Keratinocyte (primary cell): Measurements from ENCODE around the gene GNAT2. TPM values are rescaled to one million over a fixed set of nuclear protein-coding genes. Genes with fewer than 3 reads are reported as not detected.

Experiments used
- DNase-seq: peaks from one replicate; pipeline ENCODE4 v3.0.0-alpha.2; 2011; ENCODE audit warnings: low read depth, missing footprints, low spot score
- FAIRE-seq: peaks from 2 replicates; lab custom pipeline; 2011; peaks lifted over from hg19 to GRCh38; lab: Jason Lieb, UNC
- H2AFZ ChIP-seq: 2 replicates; pipeline ENCODE4 v1.6.0; 2012; ENCODE audit warnings: low read length, control low read depth, inconsistent platforms; ENCODE audit not compliant: control insufficient read depth
- H3K27ac ChIP-seq: 2 replicates; pipeline ENCODE4 v1.5.1; 2011; ENCODE audit warnings: low read length; ENCODE audit not compliant: control insufficient read depth, insufficient read depth
- H3K27me3 ChIP-seq: 3 replicates; pipeline ENCODE4 v1.6.0; 2011; ENCODE audit warnings: low read length; ENCODE audit not compliant: control insufficient read depth, insufficient read depth; ENCODE audit errors: extremely low read depth
- H3K36me3 ChIP-seq, 2 experiments: 2 replicates in 1 of 2; 3 replicates in 1 of 2; pipeline ENCODE4 v1.5.1; 2011; ENCODE audit warnings: low read length in 2 of 2, mild to moderate bottlenecking in 1 of 2; ENCODE audit not compliant: control insufficient read depth in 2 of 2, insufficient read depth in 2 of 2; ENCODE audit errors: extremely low read depth in 1 of 2
- H3K4me1 ChIP-seq: 3 replicates; pipeline ENCODE4 v1.5.1; 2011; ENCODE audit warnings: low read length; ENCODE audit not compliant: control insufficient read depth, insufficient read depth; ENCODE audit errors: extremely low read depth
- H3K4me2 ChIP-seq: 3 replicates; pipeline ENCODE4 v1.6.0; 2011; ENCODE audit warnings: low read depth, low read length; ENCODE audit not compliant: control insufficient read depth, insufficient read depth; ENCODE audit errors: extremely low read depth
- H3K4me3 ChIP-seq, 3 experiments: fragments of 200-600 bp in 1 of 3; sonication (generic) in 1 of 3; 2 replicates in 2 of 3; 3 replicates in 1 of 3; pipeline ENCODE4 v1.5.1; 2011 to 2016; ENCODE audit warnings: low read length in 3 of 3, mild to moderate bottlenecking in 3 of 3, control low read depth in 2 of 3, inconsistent platforms in 1 of 3, low read depth in 1 of 3, mixed read lengths in 1 of 3, mixed run types in 1 of 3, moderate library complexity in 1 of 3; ENCODE audit not compliant: control insufficient read depth in 2 of 3, insufficient read depth in 2 of 3; ENCODE audit errors: extremely low read depth in 1 of 3
- H3K79me2 ChIP-seq: 2 replicates; pipeline ENCODE4 v1.6.0; 2012; ENCODE audit warnings: low read length; ENCODE audit not compliant: control insufficient read depth, insufficient read depth
- H3K9ac ChIP-seq: 3 replicates; pipeline ENCODE4 v1.6.0; 2011; ENCODE audit warnings: low read length; ENCODE audit not compliant: control insufficient read depth, insufficient read depth; ENCODE audit errors: extremely low read depth
- H3K9me1 ChIP-seq: 3 replicates; pipeline ENCODE4 v1.6.0; 2011; ENCODE audit warnings: low read length; ENCODE audit not compliant: control insufficient read depth, insufficient read depth; ENCODE audit errors: extremely low read depth
- H3K9me3 ChIP-seq: 2 replicates; pipeline ENCODE4 v1.5.1; 2012; ENCODE audit warnings: low read depth, low read length; ENCODE audit not compliant: control insufficient read depth
- H4K20me1 ChIP-seq: 3 replicates; pipeline ENCODE4 v1.6.0; 2011; ENCODE audit warnings: low read length; ENCODE audit not compliant: control insufficient read depth, insufficient read depth; ENCODE audit errors: extremely low read depth
- CTCF ChIP-seq, 3 experiments: IDR thresholded peaks in 1 of 3; conservative IDR thresholded peaks in 1 of 3; optimal IDR thresholded peaks in 1 of 3; 2 replicates in 2 of 3; 3 replicates in 1 of 3; pipeline versions ENCODE3 to v1.5.1; 2011; ENCODE audit warnings: low read length in 3 of 3, mild to moderate bottlenecking in 3 of 3, moderate library complexity in 2 of 3, control low read depth in 1 of 3, inconsistent platforms in 1 of 3; ENCODE audit not compliant: insufficient read depth in 2 of 3; ENCODE audit errors: extremely low read depth in 1 of 3
- EZH2 ChIP-seq: IDR thresholded peaks from one replicate; pipeline ENCODE4 v1.6.1; 2012; ENCODE audit warnings: inconsistent platforms, mild to moderate bottlenecking, low read length, moderate library complexity
- dilution Hi-C: fragments of 300-500 bp; cut with MboI; formaldehyde crosslinking; loops from one replicate; pipeline ENCODE4 v1.7.0; 2020; ENCODE audit warnings: low sequenced_read_pairs; ENCODE audit not compliant: extremely low pct_ligation_motif_present
- polyA plus RNA-seq, 5 experiments: library from polyadenylated mRNA; depleted of rRNA in 3 of 5; stranded (reverse) in 3 of 5; stranded (forward) in 1 of 5; unstranded in 1 of 5; fragments of >200 nt; gene quantifications; 1 replicate in 1 of 5; 2 replicates in 3 of 5; 3 replicates in 1 of 5; pipeline versions ENCODE4 v1.2.1 to v1.2.3, GENCODE V29; 2011 to 2012; ENCODE audit warnings: missing spikeins in 2 of 5, low read depth in 1 of 5, low replicate concordance in 1 of 5

The GNAT2 gene
- polyA plus RNA-seq, 1 donor (not counting 4 experiments of a cell fraction or from before 2014, with no cell fraction given) = 0.17 TPM

DNA sequence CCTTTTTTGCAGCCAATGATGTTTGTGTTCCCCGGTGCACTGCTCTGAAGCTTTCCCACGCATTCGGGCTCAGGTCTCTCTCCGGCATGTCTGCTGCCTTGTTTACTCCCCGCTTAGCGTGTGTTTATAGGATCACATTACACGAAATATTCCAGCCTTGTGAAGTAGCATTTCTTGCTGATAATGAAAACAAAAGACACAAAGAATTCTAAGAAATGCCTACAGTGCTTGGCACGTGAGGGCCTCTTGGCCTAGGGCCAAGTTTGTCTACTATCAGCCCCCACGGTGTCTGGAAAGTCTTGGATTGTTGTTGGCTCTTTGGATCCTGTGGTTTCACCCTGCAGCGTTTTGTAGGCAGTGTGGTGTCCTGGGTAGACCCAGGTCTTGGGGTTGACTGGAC lies 25.3 kb upstream of the GNAT2 start:
- no peak overlapping the region for H3K4me3 ChIP-seq
- no peaks in the 10 kb centered on the region for H3K4me1 ChIP-seq
- H3K27ac ChIP-seq = no peak overlapping the region
- no peaks in the 10 kb centered on the region for H3K27me3 ChIP-seq
- no peak for DNase-seq
- no peaks in the 10 kb centered on the region for H3K9me1 ChIP-seq
- H4K20me1 ChIP-seq = no peaks in the 10 kb centered on the region
- no peaks in the 10 kb centered on the region for H3K79me2 ChIP-seq
- no peak overlapping the region for H3K4me2 ChIP-seq
- no peaks in the 10 kb centered on the region for H3K9me3 ChIP-seq
- H2AFZ ChIP-seq = no peak overlapping the region
- no peak overlapping the region for H3K9ac ChIP-seq
- dilution Hi-C loops = no loop called here
- FAIRE-seq = no peak
- TF ChIP-seq CTCF (optimal IDR thresholded peaks at IDR 0.05 in 1 of 3, IDR thresholded peaks at IDR 0.05 in 1 of 3, conservative IDR thresholded peaks at IDR 0.05 in 1 of 3; ENCODE audit: extremely low read depth in 1 of 3, insufficient read depth in 2 of 3, low read length in 3 of 3) (no peak), EZH2 (no peak)
- H3K36me3 ChIP-seq = no peaks in the 10 kb centered on the region

GRCh38 chr1:109643385-109644230 lies 24.2 kb upstream of the GNAT2 start:
- Histone ChIP-seq H3K9ac (no peak overlapping the region), H3K79me2 (no peaks in the 10 kb centered on the region), H3K4me2 (no peak overlapping the region), H3K36me3 (no peaks in the 10 kb centered on the region), H3K4me3 (no peak overlapping the region), H3K27ac (no peak overlapping the region), H2AFZ (peak overlapping the region; percentile 87), H3K27me3 (no peaks in the 10 kb centered on the region), H3K4me1 (no peaks in the 10 kb centered on the region), H3K9me3 (no peaks in the 10 kb centered on the region), H4K20me1 (no peaks in the 10 kb centered on the region), H3K9me1 (no peaks in the 10 kb centered on the region)
- DNase-seq (no peak), FAIRE-seq (no peak)
- dilution Hi-C loops = no loop called here
- no peak for TF ChIP-seq EZH2
- peak; percentile 82 to 96 (median 92) for TF ChIP-seq CTCF (optimal IDR thresholded peaks at IDR 0.05 in 1 of 3, IDR thresholded peaks at IDR 0.05 in 1 of 3, conservative IDR thresholded peaks at IDR 0.05 in 1 of 3; ENCODE audit: extremely low read depth in 1 of 3, insufficient read depth in 2 of 3, low read length in 3 of 3)
